Amniotic epithelial cell (primary cell): Measurements from ENCODE around the gene RPS25.
A peak's percentile ranks its signal among the peaks of the same experiment; 100 is the strongest.
"Not testable (repeated sequence)": the region's sequence is repeated elsewhere in the genome, so short reads cannot be mapped to it uniquely, and the experiment has no call there.

Experiments
- DNase-seq: peaks from one replicate; pipeline ENCODE4 v3.0.0-alpha.2; 2010; ENCODE audit warnings: low read depth

RPS25 gene

GRCh38 chr11:119015054-119015611, 3.0 kb downstream of the RPS25 start:
- DNase-seq: no peak

GRCh38 chr11:119014209-119014924, 3.8 kb downstream of the RPS25 start:
- no peak for DNase-seq

- no peak for DNase-seq
Measured at GRCh38 chr11:119012629-119013170, 5.4 kb downstream of the RPS25 start.

GRCh38 chr11:119011476-119012053, 6.6 kb downstream of the RPS25 start:
- no peak for DNase-seq

- DNase-seq: no peak
Measured at GRCh38 chr11:119006656-119007055, 11.5 kb downstream of the RPS25 start.

DNA sequence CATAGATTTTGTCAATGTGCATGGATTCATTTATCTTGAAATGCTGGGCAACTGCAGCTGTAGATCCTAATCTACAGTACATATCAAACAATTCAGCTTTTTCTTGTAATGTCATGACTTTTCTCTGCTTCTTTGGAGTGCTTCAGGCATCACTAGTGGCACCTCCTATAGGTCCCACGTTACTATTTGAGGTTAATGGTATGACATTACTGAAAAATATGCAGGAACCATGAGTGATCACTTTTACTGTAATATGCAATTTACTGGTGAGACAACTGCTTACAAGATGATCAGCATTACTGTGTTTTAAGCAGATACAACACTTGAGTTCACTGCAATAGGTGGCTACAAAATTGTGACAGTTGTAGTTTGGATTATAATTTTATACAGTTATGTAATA, 17.2 kb downstream of the RPS25 start:
- DNase-seq: no peak

DNA sequence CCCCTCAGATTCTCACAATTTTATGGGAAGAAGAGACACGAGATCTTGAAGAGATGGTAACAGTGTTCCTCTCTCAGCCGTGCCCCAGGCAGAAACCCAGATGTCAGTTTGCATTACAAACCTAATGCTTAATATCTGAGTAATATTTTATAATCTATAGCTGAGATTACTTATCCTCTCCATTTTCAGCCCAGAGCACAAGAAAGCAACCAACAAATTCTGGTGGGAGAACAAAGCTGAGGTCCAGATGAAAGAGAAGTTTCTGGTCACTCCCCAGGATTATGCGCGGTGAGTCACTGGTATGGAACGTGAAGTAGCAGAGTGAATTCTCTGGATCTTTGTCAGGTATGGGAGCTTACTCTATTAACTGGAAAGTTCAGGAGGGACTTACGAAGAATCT, 19.3 kb downstream of the RPS25 start:
- DNase-seq: peak; percentile 82

DNA sequence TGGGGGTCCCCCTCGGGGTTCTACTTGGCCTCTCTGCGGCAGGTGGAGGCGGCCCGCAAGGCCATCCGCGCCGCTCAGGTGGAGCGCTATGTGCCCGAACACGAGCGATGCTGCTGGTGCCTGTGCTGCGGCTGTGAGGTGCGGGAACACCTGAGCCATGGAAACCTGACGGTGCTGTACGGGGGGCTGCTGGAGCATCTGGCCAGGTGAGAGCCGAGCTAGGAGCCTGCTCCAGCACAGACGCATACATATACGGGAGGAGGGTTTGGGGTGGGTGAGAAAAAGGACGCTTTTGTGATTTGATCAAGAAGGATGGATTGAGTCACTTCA, 19.8 kb downstream of the RPS25 start:
- no peak for DNase-seq

DNA sequence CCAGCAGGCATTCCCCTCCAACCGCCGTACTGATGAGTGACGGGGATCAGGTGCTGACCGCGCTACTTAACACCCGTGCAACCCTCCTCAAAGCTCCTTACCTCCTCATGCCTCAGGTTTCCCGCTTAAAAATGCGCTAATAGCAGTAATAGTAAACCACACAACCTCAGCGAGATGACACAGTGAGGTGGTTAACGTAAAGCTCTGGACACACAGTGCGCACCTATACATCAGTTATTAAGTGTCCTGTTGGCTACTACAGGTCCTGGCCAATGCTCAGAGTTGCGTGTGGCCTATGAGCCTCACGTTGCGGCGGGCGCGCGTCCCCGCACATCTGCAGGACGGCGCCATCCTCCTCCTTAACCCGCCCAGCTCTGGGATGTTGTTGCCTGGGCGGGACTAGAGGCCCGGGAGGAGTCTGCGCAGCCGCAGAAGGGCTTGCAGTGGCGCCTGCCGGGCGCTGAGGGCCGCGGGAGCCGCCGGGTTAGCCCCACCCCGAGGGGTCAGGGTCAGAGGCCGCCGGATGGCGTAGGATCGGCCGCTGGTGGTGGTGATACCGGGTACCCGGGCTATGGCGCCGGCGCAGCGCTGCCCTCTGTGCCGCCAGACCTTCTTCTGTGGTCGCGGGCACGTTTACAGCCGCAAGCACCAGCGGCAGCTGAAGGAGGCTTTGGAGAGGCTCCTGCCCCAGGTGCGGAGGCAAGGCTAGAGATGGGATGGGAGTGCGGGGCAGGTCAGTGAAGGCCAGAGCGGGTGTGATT, 20.3 kb downstream of the RPS25 start, which contains the start of gene CENATAC:
CENATAC (plus strand) TSS at position 512 of the 761 bp plus-strand sequence; CDS start at position 572, 60 bp downstream.
- DNase-seq: peak; percentile 74

- DNase-seq: no peak
Measured at GRCh38 chr11:118996926-118997626, 21.1 kb downstream of the RPS25 start.

- DNase-seq: not testable (repeated sequence)
Measured at GRCh38 chr11:118991486-118992038, 26.6 kb downstream of the RPS25 start.

GRCh38 chr11:118988280-118988679, 29.9 kb downstream of the RPS25 start:
- DNase-seq: no peak

GRCh38 chr11:118984825-118985224, 33.3 kb downstream of the RPS25 start:
- DNase-seq: no peak

GRCh38 chr11:118984337-118984736, 33.8 kb downstream of the RPS25 start:
- DNase-seq: not testable (repeated sequence)

DNA sequence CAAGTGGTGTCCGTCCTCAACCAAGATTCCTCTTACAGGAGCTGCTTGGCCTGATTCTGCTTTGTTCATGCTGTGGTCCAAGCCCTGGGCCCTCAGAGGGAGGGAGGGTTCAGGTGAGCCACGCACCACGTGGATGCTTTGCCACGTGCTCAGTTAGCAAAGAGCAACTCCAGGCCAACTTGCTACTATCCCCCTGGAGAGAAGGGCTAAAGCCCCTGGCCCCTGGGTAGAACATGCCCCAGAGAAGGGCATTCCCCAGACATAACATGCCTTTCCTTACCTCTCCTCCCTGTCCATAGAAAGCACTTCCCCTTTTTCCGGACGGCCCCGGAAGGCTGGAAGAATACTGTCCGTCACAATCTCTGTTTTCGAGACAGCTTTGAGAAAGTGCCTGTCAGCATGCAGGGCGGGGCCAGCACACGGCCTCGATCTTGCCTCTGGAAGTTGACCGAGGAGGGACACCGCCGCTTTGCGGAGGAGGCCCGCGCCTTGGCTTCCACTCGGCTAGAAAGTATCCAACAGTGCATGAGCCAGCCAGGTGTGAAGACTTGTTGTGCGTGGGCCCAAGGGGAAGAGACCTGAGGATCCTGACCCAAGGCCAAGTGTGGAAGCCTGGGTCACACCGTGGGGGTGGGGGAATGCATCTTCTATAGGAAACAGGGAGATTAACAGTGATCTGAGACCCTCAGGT, 37.8 kb downstream of the RPS25 start:
- DNase-seq: peak; percentile 38

GRCh38 chr11:118979434-118979833, 38.7 kb downstream of the RPS25 start:
- no peak for DNase-seq

- peak; percentile 21 for DNase-seq
Measured at GRCh38 chr11:118975771-118976709, 42.1 kb downstream of the RPS25 start.

DNA sequence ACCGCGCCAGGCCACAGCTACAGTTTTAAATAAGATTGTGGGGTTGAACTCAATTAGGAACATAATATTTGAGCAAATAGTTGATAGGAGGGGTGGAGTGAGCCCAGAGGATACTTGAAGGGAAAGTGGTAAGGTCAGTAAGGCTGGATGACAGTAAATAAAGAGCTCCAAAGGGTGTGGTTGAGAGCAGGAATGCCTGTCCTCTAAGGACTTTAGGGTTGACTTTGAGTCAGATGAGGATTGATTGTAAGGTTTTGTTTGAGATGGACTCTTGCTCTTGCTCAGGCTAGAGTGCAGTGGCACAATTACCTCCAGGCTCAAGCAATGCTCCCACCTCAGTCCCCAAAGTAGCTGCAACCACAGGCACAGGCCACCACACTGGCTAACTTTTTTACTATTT, 44.2 kb downstream of the RPS25 start:
- no peak for DNase-seq

DNA sequence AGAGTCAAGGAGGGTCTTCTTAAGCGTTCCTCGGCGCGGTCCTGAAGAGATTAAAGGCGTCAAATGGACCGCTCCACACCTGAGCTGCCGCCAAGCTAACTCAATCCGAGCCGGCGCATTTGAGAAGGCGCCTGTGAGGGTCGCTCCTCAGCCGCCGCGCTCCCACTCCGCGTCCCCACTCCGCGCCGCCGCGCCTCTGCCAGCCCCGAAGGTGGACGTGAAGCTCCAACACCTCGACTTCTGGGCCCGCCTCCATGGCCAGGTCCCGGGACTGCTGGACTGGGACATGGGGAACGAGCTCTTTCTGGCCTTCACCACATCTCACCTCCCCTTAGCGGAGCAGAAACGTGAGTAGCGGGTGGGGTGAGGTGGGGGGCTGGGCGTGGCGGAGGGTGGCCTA, 46.5 kb downstream of the RPS25 start, which contains the start of gene FOXR1:
FOXR1 (plus strand) TSS at position 116 of the 400 bp plus-strand sequence; CDS start at position 287, 171 bp downstream.
- DNase-seq: no peak

DNA sequence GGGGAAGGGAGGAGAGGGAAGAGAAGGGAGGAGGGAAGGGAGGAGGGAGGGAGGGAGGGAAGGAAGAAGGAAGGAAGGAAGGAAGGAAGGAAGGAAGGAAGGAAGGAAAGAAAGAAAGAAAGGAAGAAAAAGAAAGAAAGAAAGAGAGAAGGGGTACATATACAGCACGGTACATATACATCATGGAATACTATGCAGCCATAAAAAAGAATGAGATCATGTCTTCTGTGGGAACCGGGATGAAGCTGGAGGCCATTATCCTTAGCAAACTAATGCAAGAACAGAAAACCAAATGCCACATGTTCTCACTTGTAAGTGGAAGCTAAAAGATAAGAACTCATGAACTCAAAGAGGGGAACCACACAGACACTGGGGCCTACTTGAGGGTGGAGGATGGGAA, 48.6 kb downstream of the RPS25 start:
- DNase-seq: not testable (repeated sequence)
